Activated CD8-positive, alpha-beta T cell treated with anti-CD3 and anti-CD28 coated beads for 36 hours (primary cell): ENCODE measurements around the gene UFC1. TPM values are rescaled to one million over a fixed set of nuclear protein-coding genes. Genes with fewer than 3 reads are reported as not detected.

Source experiments
- ATAC-seq: fragments of 200-7000 bp; cut with Tn5 transposase; one replicate; pipeline ENCODE4 v1.10.0; 2021; ENCODE audit warnings: mild to moderate bottlenecking, moderate library complexity
- CTCF ChIA-PET: fragments of 350-600 bp; sonication (Branson Sonifier 250); formaldehyde crosslinking; loops from one replicate; lab custom pipeline; 2021; ENCODE audit warnings: antibody characterized with exemption; lab: Charles Lee
- POLR2A ChIA-PET: fragments of 350-600 bp; sonication (Branson Sonifier 250); formaldehyde crosslinking; loops from one replicate; lab custom pipeline; 2021; ENCODE audit warnings: antibody characterized with exemption; lab: Charles Lee
- DNase-seq: peaks from one replicate; pipeline ENCODE4 v3.0.0-alpha.2; 2020
- H3K27ac Mint-ChIP-seq: one replicate; pipeline ENCODE4 v1.8.0; 2021; ENCODE audit warnings: mild to moderate bottlenecking, mixed read lengths
- H3K27me3 Mint-ChIP-seq: one replicate; pipeline ENCODE4 v1.8.0; 2021; ENCODE audit warnings: mixed read lengths
- H3K36me3 Mint-ChIP-seq: one replicate; pipeline ENCODE4 v1.8.0; 2021; ENCODE audit warnings: low read depth, mixed read lengths
- H3K4me1 Mint-ChIP-seq: one replicate; pipeline ENCODE4 v1.8.0; 2021; ENCODE audit warnings: low read depth, mixed read lengths
- H3K4me3 Mint-ChIP-seq: one replicate; pipeline ENCODE4 v1.8.0; 2021; ENCODE audit warnings: mild to moderate bottlenecking, moderate library complexity, mixed read lengths
- H3K9me3 Mint-ChIP-seq: one replicate; pipeline ENCODE4 v1.8.0; 2021; ENCODE audit warnings: mixed read lengths
- intact Hi-C: fragments of 100-400 bp; cut with micrococcal nuclease; formaldehyde crosslinking; loops from one replicate; pipeline ENCODE4 v1.10.0; 2022
- total RNA-seq, 2 experiments: library from RNA; stranded (reverse); gene quantifications; one replicate each; pipeline ENCODE4 v1.2.3, GENCODE V29; 2021
- TF ChIP-seq, protein P1 (sequence below): fragments of 200-600 bp; IDR thresholded peaks from one replicate; pipeline ENCODE4 v1.8.0; 2022; ENCODE audit warnings: antibody characterized with exemption, mild to moderate bottlenecking

Gene UFC1
- total RNA-seq, 2 experiments from 2014 or later: 81.2 to 84.1 TPM

- DNase-seq (peak; percentile 85), ATAC-seq (peak; percentile 63)
- Mint-ChIP-seq H3K4me1 (peaks cover 58% of the 10 kb centered on the region), H3K27me3 (no peaks in the 10 kb centered on the region), H3K36me3 (peaks cover 67% of the 10 kb centered on the region), H3K4me3 (peak overlapping the region; percentile 94), H3K9me3 (no peaks in the 10 kb centered on the region), H3K27ac (peak overlapping the region; percentile 92)
- intact Hi-C loops: no loop called here
- ChIA-PET POLR2A (interaction anchor here (0.6 to 4.1 kb wide), 8 partner anchors 18 to 47 kb away, joined by 3 to 26 read pairs (median 3); partner anchors contain the start of genes KLHDC9, PPOX and UFC1), CTCF (interaction anchor here (0.9 to 3.2 kb wide), 5 partner anchors 8 to 58 kb away, joined by 3 to 12 read pairs (median 3); no protein-coding TSS in a partner anchor)
- TF ChIP-seq, protein P1, sequence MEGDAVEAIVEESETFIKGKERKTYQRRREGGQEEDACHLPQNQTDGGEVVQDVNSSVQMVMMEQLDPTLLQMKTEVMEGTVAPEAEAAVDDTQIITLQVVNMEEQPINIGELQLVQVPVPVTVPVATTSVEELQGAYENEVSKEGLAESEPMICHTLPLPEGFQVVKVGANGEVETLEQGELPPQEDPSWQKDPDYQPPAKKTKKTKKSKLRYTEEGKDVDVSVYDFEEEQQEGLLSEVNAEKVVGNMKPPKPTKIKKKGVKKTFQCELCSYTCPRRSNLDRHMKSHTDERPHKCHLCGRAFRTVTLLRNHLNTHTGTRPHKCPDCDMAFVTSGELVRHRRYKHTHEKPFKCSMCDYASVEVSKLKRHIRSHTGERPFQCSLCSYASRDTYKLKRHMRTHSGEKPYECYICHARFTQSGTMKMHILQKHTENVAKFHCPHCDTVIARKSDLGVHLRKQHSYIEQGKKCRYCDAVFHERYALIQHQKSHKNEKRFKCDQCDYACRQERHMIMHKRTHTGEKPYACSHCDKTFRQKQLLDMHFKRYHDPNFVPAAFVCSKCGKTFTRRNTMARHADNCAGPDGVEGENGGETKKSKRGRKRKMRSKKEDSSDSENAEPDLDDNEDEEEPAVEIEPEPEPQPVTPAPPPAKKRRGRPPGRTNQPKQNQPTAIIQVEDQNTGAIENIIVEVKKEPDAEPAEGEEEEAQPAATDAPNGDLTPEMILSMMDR: peak; percentile 68
These were observed 34.5 kb upstream of the UFC1 start for GRCh38 chr1:161119092-161119903.

- intact Hi-C loops: no loop called here
These were observed 32.6 kb upstream of the UFC1 start for GRCh38 chr1:161121042-161121650.

GRCh38 chr1:161121834-161122233, 31.9 kb upstream of the UFC1 start:
- TF ChIP-seq, protein P1: no peak
- H3K27ac Mint-ChIP-seq: peak overlapping the region; percentile 88
- H3K27me3 Mint-ChIP-seq: no peaks in the 10 kb centered on the region
- intact Hi-C loops: no loop called here
- no peaks in the 10 kb centered on the region for H3K9me3 Mint-ChIP-seq
- ChIA-PET POLR2A (interaction anchor here (0.7 to 0.9 kb wide), 3 partner anchors 10 to 72 kb away, joined by 3 to 4 read pairs (median 3); no protein-coding TSS in a partner anchor), CTCF (interaction anchor here (0.8 to 1.0 kb wide), 2 partner anchors 17 to 19 kb away, joined by 3 to 4 read pairs; no protein-coding TSS in a partner anchor)
- ATAC-seq (no peak), DNase-seq (no peak)
- no peak overlapping the region for H3K4me3 Mint-ChIP-seq
- peaks cover 61% of the 10 kb centered on the region for H3K36me3 Mint-ChIP-seq
- H3K4me1 Mint-ChIP-seq: peaks cover 43% of the 10 kb centered on the region

More at GRCh38 chr1:161121042-161121650, 32.6 kb upstream of the UFC1 start:
- no peak for ATAC-seq
- ChIA-PET CTCF (interaction anchor here (0.8 kb wide), 1 partner anchor 18 kb away, joined by 3 read pairs; no protein-coding TSS in a partner anchor), POLR2A (no interaction called here)
- Mint-ChIP-seq H3K27me3 (no peaks in the 10 kb centered on the region), H3K36me3 (peaks cover 61% of the 10 kb centered on the region), H3K4me3 (no peak overlapping the region), H3K9me3 (no peaks in the 10 kb centered on the region), H3K4me1 (peaks cover 44% of the 10 kb centered on the region), H3K27ac (peak overlapping the region; percentile 88)
- TF ChIP-seq, protein P1: no peak
- no peak for DNase-seq

GRCh38 chr1:161122967-161123366, 30.8 kb upstream of the UFC1 start:
- Mint-ChIP-seq H3K36me3 (peaks cover 67% of the 10 kb centered on the region), H3K27me3 (no peaks in the 10 kb centered on the region), H3K4me3 (no peak overlapping the region), H3K27ac (peak overlapping the region; percentile 55), H3K4me1 (peaks cover 45% of the 10 kb centered on the region), H3K9me3 (no peaks in the 10 kb centered on the region)
- ChIA-PET POLR2A (no interaction called here), CTCF (no interaction called here)
- intact Hi-C loops: no loop called here
- TF ChIP-seq, protein P1: no peak
- DNase-seq: no peak
- no peak for ATAC-seq
